NCI-H226 (cell line): ENCODE measurements around the gene TRIM71.

ENCODE experiments used
- DNase-seq: peaks from one replicate; pipeline ENCODE4 v3.0.0-alpha.2; 2015

Gene TRIM71

DNA sequence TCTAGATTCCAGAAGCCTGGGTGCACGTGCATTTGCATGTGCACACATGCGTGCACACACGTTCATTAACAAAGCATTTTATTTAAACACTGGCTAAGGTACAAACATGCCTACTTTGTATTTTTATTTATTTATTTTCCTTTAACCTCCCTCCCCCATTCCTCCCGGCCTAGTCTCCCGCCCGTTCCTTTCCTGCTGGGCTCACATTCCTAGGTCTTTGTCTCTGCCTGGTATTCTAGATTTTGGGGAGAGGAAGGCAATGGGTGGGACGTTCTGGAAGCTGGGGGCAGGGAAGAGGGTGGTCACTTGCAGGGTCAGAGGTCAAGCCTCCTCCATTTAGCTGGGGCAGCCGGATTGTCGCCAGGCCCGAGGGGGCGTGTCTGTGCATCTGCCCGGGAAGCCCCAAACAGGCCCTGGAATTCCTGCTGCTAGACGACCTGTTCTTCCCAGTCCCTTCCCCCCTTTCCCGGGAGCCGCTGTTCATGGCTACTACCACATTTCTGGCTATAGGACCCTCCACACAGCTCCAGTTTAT, 51.8 kb downstream of the TRIM71 start:
- DNase-seq = no peak

DNA sequence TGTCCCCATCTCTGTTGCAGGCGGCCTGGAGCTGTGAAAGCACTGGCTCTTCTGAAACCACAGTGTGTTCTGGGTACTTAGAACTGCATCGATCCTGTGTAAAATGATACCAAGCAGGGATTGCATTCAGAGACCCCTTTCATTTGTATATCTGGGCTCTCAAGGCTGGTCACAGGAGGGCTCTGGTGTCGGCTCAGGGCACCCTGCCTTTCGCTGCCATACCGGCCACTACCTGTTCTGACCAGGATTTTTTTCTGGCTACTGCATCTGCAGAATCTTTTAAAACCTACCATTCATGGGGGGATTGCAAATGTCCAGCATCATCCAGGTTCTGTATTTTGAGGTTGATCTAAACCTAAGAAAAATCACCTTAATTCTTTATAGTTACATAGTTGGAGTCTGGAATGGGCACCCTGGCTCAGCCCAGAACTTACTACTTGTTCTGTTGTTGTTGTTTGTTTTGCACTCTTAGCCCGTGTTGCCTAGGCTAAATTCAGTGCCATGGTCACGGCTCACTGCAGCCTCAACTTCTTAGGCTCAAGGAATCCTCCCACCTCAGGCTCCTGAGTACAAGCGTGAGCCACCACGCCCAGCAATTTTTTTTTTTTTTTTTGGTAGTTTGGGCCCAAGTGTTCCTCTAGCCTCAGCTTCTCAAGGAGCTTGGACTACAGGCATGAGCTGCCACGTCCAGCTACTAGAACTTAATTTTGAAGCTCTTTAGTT, 52.7 kb downstream of the TRIM71 start:
- no peak for DNase-seq

DNA sequence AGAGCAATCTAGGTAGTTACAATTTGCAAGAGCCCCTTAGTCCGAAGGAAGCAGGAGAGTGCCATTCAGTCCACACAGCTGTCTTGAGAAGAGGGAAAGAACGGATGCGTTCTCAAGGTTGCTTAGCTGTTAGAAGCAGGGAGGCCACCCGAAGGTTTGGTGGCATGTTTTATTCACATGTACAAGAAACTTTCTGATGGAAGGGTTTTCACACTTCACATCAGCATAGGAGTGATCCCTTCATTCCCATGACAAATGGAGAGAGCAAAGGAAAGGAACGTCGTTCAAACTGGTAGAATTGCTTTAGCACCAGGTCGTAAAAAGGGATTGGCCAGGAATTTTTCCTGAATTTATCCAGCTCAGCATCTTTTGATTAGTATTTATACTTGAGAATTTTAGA, 53.5 kb downstream of the TRIM71 start:
- DNase-seq = no peak

DNA sequence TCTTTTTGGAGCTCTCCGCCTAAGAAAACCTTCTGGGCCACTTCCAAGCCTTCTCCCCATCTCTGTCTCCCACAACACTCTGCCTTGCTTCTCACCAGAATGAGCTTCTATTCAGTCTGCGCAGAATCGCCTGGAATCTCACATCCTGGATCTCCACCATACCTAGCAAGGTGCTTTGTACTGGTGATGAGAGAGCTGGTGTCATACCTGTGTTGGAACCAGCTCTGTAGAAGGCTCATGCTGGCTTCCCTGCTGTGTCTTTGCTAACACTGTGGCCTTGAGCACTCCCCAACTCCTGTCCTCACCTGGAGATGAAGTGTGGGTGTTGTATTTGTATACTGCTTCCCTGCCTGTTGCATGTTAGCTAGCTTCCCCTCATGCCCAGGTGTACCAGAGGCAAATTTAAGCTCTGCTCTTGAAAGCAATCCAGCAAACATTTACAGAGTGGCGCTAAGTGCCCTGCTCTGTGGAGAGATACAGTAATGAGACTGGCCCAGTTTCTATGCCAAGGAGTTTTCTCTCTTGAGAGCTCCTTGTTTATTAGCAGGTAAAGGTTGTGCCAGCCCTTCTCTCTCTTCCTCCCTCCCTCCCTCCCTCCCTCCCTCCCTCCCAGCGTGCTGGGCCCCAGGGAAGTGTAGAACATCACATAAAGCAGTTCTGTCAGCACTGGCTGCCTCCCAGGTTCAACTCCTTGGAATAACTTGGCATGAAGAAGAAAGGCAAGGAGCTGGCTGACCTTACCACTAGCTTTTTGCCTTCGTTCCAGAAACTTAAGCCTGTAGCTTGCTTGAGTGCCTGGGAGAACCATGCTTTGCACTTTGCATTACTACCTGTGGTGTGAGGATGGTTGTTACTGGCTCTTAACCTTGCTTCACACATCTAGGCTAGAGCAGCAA, 54.9 kb downstream of the TRIM71 start:
- DNase-seq = peak; percentile 73

DNA sequence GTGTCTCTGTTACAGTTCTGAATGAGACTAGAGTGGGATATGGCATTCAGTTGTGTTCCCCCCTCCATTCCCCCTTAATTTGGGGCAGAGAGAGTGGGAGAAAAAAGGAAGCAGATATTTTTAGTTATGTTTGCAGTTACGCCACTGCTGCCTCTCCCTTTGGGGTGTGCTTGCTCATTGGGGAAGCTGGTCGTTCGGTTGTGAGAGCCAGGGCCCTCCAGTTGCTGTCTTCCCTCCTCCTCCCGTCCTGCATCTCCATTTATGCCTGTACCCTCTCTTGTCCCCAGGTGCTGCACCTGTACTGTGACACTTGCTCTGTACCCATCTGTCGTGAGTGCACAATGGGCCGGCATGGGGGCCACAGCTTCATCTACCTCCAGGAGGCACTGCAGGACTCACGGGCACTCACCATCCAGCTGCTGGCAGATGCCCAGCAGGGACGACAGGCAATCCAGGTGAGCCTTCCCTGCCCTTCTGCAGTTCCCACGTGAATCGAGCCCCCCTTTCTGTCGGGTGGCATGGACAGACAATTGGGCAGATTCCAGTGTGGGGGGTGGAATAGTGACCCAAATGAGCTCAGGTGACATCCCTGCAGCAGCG, 55.8 kb downstream of the TRIM71 start:
- DNase-seq = no peak

DNA sequence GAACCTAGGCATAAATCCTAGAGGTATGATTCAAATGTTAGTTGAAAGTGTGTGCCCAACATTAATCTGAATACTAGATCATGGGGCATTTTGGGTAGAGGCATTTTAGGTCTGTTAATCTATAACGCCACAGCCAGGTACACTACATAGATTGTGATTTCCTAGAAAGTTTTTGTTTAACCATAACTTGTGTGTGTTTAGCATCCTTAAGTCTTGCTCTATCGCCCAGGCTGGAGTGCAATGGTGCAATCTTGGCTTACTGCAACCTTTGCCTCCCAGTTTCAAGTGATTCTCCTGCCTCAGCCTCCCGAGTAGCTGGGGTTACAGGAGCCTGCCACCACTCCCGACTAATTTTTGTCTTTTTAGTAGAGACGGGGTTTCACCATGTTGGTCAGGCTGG, 59.1 kb downstream of the TRIM71 start:
- no peak for DNase-seq

DNA sequence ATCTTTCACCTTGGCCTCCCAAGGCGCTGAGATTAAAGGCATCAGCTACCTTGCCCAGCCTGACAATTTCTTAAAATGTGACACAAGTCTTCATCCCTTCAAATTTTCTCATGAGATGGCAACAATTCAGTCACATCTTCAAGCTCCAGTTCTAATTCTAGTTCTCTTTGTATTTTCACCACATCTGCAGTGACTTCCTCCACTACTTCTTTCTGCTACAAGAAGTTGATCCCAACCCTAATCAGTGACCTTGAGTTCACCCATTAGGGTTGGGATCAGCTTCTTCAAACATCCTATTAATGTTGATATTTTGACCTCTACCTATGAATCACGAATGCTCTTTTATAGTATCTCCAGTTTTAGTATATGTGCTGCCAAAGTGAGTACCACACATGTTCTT, 59.8 kb downstream of the TRIM71 start:
- no peak for DNase-seq

DNA sequence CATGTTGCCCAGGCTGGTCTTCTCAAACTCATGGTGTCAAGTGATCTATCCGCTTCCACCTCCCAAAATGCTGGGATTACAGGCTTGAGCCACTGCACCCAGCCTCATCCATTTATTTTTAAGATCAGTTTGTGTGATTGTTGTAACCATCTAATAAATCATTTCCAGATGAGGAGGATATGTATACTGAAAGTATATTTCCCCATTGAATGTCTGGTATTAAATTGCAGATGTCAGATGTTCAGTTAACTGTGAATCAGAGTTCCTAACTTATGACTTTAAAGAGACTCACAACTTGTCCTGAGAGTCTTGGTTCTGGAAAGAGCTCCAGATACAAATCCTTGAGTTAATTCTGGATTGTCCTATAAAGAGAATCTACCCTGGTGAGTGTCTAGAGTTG, 62.4 kb downstream of the TRIM71 start:
- DNase-seq = no peak

DNA sequence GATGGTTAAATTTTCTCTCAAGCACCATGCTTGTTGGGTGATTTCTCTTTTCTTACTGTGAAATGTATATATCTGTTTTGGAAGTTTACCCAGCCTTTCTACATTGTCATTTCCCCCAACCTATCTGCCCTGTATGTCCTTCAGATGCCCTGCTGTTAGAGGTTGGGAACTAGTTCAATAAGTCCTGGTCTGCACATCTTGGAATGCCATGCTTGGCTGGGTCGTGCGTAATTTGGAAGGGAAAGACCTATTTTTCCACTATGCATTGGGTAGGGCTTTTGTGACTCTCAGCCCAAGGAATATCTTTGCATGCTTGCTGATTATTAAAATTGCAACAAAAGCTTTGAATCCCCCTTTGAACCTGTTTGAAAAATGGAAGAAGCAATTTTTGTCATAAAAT, 63.8 kb downstream of the TRIM71 start:
- DNase-seq = no peak

DNA sequence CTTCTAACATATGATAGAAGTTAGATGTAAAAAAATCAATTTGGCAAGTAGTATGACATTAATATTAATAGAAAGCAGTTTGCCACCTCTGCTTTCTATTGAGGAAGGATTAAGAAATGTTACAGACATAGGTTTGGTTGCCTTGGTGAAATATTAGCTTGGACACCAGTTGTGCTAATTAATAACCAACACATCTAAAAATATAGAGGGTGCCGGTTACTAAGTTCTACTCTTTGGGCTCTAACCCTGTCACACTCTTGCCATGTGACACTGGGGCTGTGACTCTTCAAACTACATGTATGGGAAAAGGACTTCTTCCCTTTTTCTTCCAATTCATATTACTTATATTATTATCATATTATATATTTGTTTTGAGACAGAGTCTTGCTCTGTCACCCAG, 64.4 kb downstream of the TRIM71 start:
- no peak for DNase-seq

DNA sequence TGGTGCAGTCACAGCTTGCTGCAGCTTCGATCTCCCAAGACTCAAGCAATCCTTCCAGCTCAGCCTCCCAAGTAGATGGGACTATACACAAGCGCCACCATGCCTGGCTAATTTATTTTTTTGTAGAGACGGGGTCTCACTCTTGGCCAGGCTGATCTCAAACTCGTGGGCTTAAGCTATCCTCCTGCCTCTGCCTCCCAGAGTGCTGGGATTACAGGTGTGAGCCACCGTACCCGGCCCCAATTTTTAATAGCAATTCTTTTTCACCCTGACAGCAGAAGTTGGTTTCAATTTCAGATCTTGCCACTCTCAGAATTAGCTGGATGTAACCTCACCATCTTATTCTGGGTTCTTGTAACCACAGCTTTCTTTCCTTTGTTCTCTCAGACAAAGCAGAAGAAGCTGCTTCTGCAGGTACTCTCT, 64.8 kb downstream of the TRIM71 start:
- DNase-seq = no peak

DNA sequence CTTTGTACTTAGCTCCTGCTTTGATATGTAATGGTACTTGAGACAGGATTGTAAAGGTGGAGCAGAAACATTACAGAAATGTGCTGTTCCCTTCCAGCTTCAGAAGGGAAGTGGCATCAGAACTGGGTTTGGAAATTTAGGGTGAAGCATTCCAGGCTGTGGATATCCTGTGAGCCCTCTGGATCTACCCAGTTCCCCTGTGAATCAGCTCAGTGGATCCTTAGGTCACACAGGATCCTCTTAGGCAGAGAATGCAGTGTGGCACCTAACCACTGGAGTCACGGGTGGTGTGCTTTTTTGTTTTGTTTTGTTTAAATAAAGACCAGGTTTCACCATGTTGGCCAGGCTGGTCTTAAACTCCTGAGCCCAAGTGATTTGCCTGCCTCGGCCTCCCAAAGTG, 66.0 kb downstream of the TRIM71 start:
- no peak for DNase-seq

DNA sequence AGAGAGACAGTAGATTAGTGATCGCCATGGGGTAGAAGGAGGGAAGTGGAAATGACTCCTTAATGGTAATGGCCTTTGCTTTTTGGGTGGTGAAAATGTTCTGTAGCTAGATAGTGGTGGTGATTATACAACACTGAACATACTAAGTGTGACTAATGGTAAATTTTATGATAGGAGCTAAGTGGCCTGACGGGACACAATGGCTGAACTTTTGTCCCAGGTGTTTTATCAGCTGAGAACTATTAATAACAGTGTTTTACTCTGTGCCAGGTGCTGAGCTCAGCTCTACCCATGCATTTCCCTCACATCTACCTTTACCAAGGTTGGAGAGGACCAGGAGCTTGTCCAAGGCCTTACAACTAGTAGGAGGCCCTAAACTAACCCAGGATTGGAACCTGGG, 66.8 kb downstream of the TRIM71 start:
- DNase-seq = no peak

DNA sequence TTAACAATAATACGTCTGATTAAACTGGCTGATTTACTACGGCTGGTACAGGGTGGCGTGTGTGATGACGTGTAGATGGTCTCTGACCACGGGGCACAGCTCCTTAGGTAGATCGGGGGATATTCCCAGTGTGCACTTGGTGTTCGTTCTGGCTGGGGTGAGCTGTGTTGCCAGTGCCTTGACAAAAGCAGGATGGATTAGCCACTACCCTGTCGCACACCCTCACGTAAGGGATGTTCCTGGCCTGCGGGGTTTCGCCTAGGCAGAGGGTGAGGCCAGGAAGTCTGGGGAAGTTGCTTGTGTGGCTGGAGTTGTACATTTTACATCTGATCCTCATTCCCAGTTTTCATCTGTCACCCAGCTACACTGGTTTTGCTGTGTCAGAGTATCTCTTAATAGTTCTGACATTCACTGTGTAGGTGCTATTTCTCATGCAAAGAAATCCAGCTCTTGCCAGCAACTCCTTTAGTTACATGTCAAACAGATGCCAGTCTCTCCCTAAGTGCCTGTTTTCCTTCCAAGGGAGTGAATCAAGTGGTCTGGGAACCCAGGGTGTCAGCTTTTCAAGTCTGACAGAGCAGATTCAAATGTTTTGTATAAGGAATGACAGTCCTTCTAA, 67.6 kb downstream of the TRIM71 start:
- no peak for DNase-seq

DNA sequence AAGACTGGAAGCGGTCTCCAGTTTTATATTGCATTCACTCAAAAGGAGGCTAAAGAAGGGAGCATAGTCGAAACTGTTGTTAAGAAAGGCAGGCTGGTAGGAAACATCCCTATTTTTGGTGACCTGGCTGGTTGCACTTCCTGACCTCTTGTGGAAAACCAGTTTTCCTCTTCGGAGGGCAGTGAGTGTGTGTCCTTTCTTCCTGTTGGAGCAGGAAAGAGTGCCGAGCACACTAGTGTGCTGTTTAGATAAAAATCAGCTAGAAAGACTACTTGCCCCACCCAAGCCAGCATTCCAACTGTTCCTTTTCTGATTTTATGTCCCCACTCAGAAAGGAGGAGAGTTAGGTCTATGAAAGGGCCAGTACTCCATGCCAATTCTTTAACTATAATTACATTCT, 68.5 kb downstream of the TRIM71 start:
- no peak for DNase-seq

DNA sequence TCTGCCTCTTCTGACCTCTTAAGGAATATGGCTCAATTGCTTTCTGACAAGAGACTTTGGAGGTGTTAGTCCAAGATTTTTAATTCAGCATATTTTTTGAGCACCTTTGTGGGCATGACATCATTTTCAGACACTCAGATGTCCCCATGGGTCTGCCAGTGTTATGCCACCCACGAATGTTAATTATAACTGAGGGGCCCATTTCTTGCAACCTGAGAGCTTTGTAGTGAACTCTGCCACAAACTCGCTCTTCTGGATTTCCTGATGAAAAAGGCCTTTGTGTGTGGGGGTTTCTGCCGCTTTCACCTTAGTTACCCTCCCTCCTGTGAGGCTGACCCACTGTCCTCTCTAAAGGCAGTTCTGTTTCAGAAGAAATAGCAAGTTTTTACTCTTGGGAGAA, 69.1 kb downstream of the TRIM71 start:
- DNase-seq = no peak

DNA sequence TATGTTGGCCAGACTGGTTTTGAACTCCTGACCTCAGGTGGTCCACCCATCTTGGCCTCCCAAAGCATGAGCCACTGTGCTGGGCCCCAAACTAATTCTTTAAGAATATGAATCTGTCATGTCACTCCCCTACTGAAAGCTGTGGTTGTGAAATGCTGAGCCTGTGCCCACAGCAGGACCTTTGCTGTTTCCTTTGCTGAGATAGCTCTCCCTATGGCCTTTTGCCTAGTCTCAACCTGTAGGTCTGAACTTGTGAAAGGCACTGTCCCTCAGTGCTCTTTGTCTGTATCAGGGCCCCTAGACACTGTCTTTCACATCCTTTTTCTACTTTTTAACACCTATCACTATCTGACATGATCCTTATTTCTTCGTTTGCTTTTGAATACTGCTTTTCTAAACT, 70.9 kb downstream of the TRIM71 start:
- no peak for DNase-seq

DNA sequence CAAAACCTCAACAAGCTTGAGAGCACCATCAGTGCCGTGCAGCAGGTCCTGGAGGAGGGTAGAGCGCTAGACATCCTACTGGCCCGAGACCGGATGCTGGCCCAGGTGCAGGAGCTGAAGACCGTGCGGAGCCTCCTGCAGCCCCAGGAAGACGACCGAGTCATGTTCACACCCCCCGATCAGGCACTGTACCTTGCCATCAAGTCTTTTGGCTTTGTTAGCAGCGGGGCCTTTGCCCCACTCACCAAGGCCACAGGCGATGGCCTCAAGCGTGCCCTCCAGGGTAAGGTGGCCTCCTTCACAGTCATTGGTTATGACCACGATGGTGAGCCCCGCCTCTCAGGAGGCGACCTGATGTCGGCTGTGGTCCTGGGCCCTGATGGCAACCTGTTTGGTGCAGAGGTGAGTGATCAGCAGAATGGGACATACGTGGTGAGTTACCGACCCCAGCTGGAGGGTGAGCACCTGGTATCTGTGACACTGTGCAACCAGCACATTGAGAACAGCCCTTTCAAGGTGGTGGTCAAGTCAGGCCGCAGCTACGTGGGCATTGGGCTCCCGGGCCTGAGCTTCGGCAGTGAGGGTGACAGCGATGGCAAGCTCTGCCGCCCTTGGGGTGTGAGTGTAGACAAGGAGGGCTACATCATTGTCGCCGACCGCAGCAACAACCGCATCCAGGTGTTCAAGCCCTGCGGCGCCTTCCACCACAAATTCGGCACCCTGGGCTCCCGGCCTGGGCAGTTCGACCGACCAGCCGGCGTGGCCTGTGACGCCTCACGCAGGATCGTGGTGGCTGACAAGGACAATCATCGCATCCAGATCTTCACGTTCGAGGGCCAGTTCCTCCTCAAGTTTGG, 72.9 kb downstream of the TRIM71 start:
- DNase-seq = no peak

DNA sequence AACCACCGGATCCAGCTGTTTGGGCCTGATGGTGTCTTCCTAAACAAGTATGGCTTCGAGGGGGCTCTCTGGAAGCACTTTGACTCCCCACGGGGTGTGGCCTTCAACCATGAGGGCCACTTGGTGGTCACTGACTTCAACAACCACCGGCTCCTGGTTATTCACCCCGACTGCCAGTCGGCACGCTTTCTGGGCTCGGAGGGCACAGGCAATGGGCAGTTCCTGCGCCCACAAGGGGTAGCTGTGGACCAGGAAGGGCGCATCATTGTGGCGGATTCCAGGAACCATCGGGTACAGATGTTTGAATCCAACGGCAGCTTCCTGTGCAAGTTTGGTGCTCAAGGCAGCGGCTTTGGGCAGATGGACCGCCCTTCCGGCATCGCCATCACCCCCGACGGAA, 73.6 kb downstream of the TRIM71 start:
- DNase-seq = no peak

DNA sequence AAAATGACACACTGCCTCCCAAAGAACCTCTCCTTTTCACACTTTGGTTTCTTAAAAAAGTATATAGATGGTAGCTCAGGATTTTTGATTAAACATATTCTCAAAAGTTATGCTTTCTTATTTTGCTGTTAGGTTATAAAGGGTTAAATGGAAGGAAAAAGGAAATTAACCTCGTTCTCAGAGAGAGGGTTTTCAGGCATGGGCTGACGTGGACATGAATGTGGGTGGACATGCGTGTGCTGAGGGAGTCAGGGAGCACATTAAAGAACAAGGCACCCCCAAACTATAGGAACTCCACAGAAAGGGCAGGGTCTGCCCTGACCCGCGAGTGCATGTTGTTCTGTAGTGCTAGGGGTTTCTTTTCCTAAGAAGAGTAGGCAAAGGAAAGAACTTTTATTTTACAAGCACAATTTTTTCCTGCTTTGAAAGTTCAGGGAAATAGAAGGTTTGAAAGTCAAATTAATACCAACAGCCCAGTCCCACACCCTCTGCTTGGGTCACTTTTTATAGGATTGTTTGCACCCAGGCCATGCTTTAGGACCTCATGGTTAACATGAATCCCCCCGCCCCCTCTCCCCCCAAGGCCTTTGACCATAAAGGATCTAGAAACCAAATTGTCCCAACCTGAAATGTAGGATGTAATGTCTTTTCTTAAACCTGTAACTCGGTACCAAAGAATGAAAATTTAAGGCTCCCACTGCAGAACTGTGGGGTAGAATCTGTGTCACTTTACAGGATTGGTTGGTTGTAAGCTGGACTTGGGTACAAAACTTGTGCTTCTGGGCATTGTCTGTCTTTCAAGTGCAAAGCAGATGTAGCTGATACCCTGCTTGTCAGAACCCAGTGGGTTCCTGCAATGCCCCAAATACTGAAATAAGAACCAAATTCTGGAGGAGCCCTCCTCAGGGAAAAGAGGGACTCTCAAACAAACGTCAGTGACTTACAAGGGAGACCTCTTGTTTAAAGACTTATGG, 75.1 kb downstream of the TRIM71 start:
- no peak for DNase-seq

DNA sequence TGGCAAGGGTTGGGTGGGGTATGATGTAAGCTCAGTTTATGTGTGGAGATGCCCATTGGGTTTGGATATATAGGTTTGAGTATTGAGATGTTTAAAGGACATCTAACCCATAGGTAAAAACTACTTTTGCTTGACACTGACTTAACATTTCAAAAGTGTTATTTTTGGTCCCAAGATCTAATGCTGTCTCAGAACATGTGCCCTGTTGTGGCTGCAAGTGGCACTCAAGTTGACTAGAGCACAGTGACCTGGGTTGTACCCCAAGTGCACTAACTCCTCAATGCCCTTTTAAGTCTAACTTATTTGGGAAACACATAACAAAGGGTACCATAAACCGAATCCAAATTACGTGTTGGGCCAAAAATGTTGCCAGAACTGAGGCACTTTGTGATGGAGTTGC, 77.2 kb downstream of the TRIM71 start:
- DNase-seq = no peak
